OCI-LY7 (cell line): Measurements from ENCODE around the gene COBLL1. TPM values are rescaled to one million over a fixed set of nuclear protein-coding genes. Genes with fewer than 3 reads are reported as not detected.
A peak's percentile ranks its signal among the peaks of the same experiment; 100 is the strongest.

Source experiments
- BruUV-seq: library from RNA; stranded (reverse); fragments of 400-500 nt; replicated peaks from 2 replicates; lab custom pipeline; 2021; lab: Mats Ljungman, UMichigan
- CTCF ChIA-PET: fragments of 300-600 bp; sonication (Branson Sonifier 250); formaldehyde crosslinking; loops from one replicate; lab custom pipeline; 2022; ENCODE audit warnings: antibody characterized with exemption; ENCODE audit not compliant: unreplicated experiment; lab: Charles Lee
- POLR2A ChIA-PET: fragments of 300-600 bp; sonication (Branson Sonifier 250); formaldehyde crosslinking; loops from one replicate; lab custom pipeline; 2022; ENCODE audit warnings: antibody characterized with exemption; lab: Charles Lee
- DNase-seq: peaks from one replicate; pipeline ENCODE4 v3.0.0-alpha.2; 2015; ENCODE audit warnings: low spot score
- H2AFZ ChIP-seq: fragments of 200-600 bp; sonication (generic), shearing (Covaris generic); 2 replicates; pipeline ENCODE4 v1.6.1; 2014; ENCODE audit warnings: mild to moderate bottlenecking, antibody characterized with exemption, low read length, moderate library complexity
- H3K27ac ChIP-seq: fragments of 200-600 bp; sonication (generic); 2 replicates; pipeline ENCODE4 v1.5.1; 2014; ENCODE audit warnings: mixed run types, low read depth, mild to moderate bottlenecking, moderate library complexity, low read length, inconsistent platforms; ENCODE audit not compliant: poor library complexity, severe bottlenecking
- H3K36me3 ChIP-seq: fragments of 200-600 bp; sonication (generic); 2 replicates; pipeline ENCODE4 v1.6.1; 2014; ENCODE audit warnings: mild to moderate bottlenecking, antibody characterized with exemption, low read length, moderate library complexity, mixed read lengths; ENCODE audit not compliant: insufficient read depth
- H3K4me1 ChIP-seq: fragments of 200-600 bp; sonication (generic); 2 replicates; pipeline ENCODE4 v1.5.1; 2014; ENCODE audit warnings: mild to moderate bottlenecking, low read length; ENCODE audit not compliant: insufficient read depth, poor library complexity, severe bottlenecking
- H3K4me2 ChIP-seq: fragments of 200-600 bp; sonication (generic); 2 replicates; pipeline ENCODE4 v1.6.1; 2014; ENCODE audit warnings: mild to moderate bottlenecking, low read length
- H3K4me3 ChIP-seq: fragments of 200-600 bp; sonication (generic); 2 replicates; pipeline ENCODE4 v1.5.1; 2014; ENCODE audit warnings: mild to moderate bottlenecking, low read depth, low read length; ENCODE audit not compliant: poor library complexity, severe bottlenecking
- H3K79me2 ChIP-seq: fragments of 200-600 bp; sonication (generic); 2 replicates; pipeline ENCODE4 v1.6.1; 2016; ENCODE audit warnings: low read depth, mild to moderate bottlenecking, low read length, moderate library complexity, mixed read lengths; ENCODE audit not compliant: insufficient read depth
- H3K9me2 ChIP-seq: fragments of 200-600 bp; sonication (generic); 2 replicates; pipeline ENCODE4 v1.6.1; 2016; ENCODE audit warnings: mild to moderate bottlenecking, low read length, mixed read lengths; ENCODE audit not compliant: insufficient read depth
- H3K9me3 ChIP-seq: fragments of 200-600 bp; sonication (generic); 2 replicates; pipeline ENCODE4 v1.6.1; 2014; ENCODE audit warnings: mild to moderate bottlenecking, mixed run types, low read length, mixed read lengths
- H4K20me1 ChIP-seq: fragments of 200-600 bp; sonication (generic); 2 replicates; pipeline ENCODE4 v1.6.1; 2014; ENCODE audit warnings: mild to moderate bottlenecking, antibody characterized with exemption, low read length, moderate library complexity, mixed read lengths; ENCODE audit not compliant: insufficient read depth
- EZH2phosphoT487 ChIP-seq: fragments of 200-600 bp; sonication (generic); IDR thresholded peaks from 2 replicates; pipeline ENCODE4 v1.6.1; 2018; ENCODE audit warnings: low read depth, borderline replicate concordance, mild to moderate bottlenecking, mixed run types, antibody characterized with exemption, low read length, moderate library complexity, mixed read lengths
- intact Hi-C: fragments of 100-400 bp; cut with micrococcal nuclease; formaldehyde crosslinking; loops from one replicate; pipeline ENCODE4 v1.10.0; 2022; ENCODE audit not compliant: unreplicated experiment
- total RNA-seq, 2 experiments: library from RNA; depleted of rRNA in 1 of 2; stranded (reverse); fragments of >200 nt in 1 of 2; shearing (Covaris generic) in 1 of 2; gene quantifications; 2 replicates each; pipeline ENCODE4 v1.2.3, GENCODE V29; 2014 to 2022
- TF ChIP-seq, protein P1 (sequence below): fragments of 200-600 bp; sonication (generic); conservative IDR thresholded peaks from 2 replicates; pipeline ENCODE4 v1.5.1; 2014; ENCODE audit warnings: mild to moderate bottlenecking, antibody characterized with exemption, low read length, moderate library complexity, mixed read lengths

COBLL1 gene
- total RNA-seq, 2 experiments from 2014 or later, result 0.79 to 40.7 TPM

DNA sequence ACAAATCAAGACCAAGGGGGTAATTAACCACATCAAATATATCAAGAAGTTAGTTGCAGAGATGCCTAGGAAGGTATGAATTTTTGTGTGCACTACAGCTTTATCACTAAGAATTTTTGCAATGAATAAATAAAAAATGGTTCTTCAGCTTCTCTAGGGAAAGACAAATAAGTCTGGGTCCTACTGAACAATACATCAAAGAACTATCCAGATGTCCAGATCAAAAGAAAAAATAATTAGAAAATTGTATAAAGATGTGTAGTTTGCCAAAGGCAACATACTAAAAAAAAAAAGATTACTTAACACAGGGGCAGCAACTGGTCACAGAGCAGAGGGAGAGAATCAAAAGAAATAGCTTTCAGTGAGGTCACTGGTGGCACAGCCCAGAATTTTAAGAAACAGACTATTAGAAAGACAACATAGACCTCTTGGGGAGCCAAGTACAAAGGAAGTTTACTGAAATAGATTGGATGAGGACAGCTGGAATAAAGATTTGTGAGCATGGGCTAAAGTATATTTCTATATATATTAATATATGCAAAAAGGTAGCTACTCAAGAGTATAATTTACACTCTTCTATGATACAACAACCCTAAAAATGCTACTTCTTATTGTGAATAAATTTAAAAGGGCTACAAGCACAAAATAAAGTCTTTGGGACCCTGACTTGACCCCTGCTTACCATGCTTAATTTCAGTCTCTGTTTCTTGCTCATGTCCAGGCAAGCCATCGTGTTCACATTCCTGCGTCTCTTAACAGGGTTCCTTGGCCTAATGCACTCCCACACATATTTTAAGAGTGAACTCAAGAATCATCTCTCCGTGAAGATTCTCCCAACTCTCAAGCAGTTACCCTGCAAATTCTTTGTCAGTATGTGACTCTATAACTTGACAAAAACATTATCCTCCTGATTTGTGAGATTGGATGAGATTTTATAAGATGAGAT lies 121.4 kb downstream of the COBLL1 start:
- Histone ChIP-seq H3K79me2 (no peaks in the 10 kb centered on the region), H4K20me1 (no peaks in the 10 kb centered on the region), H3K9me2 (no peaks in the 10 kb centered on the region), H3K4me1 (no peaks in the 10 kb centered on the region), H2AFZ (no peak overlapping the region), H3K9me3 (no peaks in the 10 kb centered on the region), H3K27ac (no peak overlapping the region), H3K36me3 (no peaks in the 10 kb centered on the region), H3K4me3 (no peak overlapping the region), H3K4me2 (no peak overlapping the region)
- intact Hi-C loops, result loop anchor here (5.0 kb wide), 1 partner anchor 158 kb away; no protein-coding TSS in a partner anchor
- no peak for DNase-seq
- TF ChIP-seq, protein P1, sequence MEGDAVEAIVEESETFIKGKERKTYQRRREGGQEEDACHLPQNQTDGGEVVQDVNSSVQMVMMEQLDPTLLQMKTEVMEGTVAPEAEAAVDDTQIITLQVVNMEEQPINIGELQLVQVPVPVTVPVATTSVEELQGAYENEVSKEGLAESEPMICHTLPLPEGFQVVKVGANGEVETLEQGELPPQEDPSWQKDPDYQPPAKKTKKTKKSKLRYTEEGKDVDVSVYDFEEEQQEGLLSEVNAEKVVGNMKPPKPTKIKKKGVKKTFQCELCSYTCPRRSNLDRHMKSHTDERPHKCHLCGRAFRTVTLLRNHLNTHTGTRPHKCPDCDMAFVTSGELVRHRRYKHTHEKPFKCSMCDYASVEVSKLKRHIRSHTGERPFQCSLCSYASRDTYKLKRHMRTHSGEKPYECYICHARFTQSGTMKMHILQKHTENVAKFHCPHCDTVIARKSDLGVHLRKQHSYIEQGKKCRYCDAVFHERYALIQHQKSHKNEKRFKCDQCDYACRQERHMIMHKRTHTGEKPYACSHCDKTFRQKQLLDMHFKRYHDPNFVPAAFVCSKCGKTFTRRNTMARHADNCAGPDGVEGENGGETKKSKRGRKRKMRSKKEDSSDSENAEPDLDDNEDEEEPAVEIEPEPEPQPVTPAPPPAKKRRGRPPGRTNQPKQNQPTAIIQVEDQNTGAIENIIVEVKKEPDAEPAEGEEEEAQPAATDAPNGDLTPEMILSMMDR, result no peak
- TF ChIP-seq EZH2phosphoT487, result no peak
- POLR2A ChIA-PET, result interaction anchor here (1.0 kb wide), 1 partner anchor 15 kb away, joined by 3 read pairs; no protein-coding TSS in a partner anchor
- CTCF ChIA-PET, result no interaction called here
- no TSS peak for BruUV-seq

DNA sequence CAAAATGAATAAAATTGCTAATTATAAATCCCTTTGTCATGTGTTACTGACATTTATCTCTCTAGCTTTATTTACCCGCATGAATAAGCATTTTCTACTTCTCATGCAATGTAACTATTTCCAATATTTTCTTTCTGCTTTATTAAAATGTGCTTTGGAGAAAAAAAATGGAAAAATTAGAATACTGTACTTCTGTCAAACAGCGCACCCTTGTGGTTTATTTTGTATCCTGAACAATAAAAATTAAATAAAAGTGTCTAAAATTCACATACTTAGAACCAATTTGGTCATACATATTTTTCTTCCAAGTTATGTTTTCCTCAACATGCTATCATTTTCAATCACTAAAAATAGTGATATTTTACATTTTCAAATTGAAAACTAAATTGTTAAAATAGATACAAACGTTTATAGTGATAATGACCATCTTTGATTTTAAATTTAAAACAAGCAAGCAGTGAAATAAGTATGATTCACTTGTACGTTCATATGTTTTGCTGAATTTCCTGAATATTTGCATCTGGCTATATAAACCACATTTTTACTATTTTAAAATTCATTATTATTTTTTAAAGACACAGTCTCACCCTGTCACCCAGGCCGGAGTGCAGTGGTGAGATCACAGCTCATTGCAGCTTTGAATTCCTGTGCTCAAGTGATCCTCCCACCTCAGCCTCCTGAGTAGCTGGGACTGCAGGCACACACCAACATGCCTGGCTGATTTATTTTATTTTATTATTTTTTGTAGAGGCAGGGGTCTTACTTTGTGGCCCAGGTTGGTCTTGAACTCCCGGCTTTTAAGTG lies 124.4 kb downstream of the COBLL1 start:
- Histone ChIP-seq H3K9me3 (no peaks in the 10 kb centered on the region), H3K4me1 (no peaks in the 10 kb centered on the region), H3K4me2 (no peak overlapping the region), H2AFZ (no peak overlapping the region), H3K79me2 (no peaks in the 10 kb centered on the region), H3K36me3 (no peaks in the 10 kb centered on the region), H3K27ac (no peak overlapping the region), H3K4me3 (no peak overlapping the region), H4K20me1 (no peaks in the 10 kb centered on the region), H3K9me2 (no peaks in the 10 kb centered on the region)
- CTCF ChIA-PET, result no interaction called here
- POLR2A ChIA-PET, result interaction anchor here (0.6 to 1.0 kb wide), 2 partner anchors 13 to 109 kb away, joined by 3 read pairs; no protein-coding TSS in a partner anchor
- DNase-seq, result peak; percentile 38
- BruUV-seq, result no TSS peak
- intact Hi-C loops, result loop anchor here (5.0 kb wide), 1 partner anchor 155 kb away; no protein-coding TSS in a partner anchor
- TF ChIP-seq EZH2phosphoT487, result no peak
- TF ChIP-seq, protein P1, result peak; percentile 94
